ENCODE data around the gene LRRC3.

The LRRC3 gene

GRCh38 chr21:44440241-44441040 is 14.9 kb upstream of the LRRC3 start:
- no peak for DNase-seq

GRCh38 chr21:44441041-44441400 is 14.3 kb upstream of the LRRC3 start:
- no peak for DNase-seq

- no peak for DNase-seq
These were observed 13.6 kb upstream of the LRRC3 start for GRCh38 chr21:44441581-44442265.

GRCh38 chr21:44442266-44443125 is 12.8 kb upstream of the LRRC3 start:
- DNase-seq, result no peak

GRCh38 chr21:44443291-44443890 is 11.9 kb upstream of the LRRC3 start:
- no peak for DNase-seq

- DNase-seq, result no peak
These were observed 11.4 kb upstream of the LRRC3 start for GRCh38 chr21:44443891-44444285.

- DNase-seq, result no peak
These were observed 10.9 kb upstream of the LRRC3 start for GRCh38 chr21:44444286-44444931.

- DNase-seq, result no peak
These were observed 10.0 kb upstream of the LRRC3 start for GRCh38 chr21:44445145-44445812.

GRCh38 chr21:44448651-44449131 is 6.6 kb upstream of the LRRC3 start:
- DNase-seq, result no peak

GRCh38 chr21:44449473-44450363 is 5.6 kb upstream of the LRRC3 start:
- DNase-seq, result no peak

GRCh38 chr21:44450402-44450801 is 4.9 kb upstream of the LRRC3 start:
- no peak for DNase-seq

GRCh38 chr21:44450999-44451398 is 4.3 kb upstream of the LRRC3 start:
- no peak for DNase-seq

- DNase-seq, result no peak
These were observed 2.2 kb upstream of the LRRC3 start for GRCh38 chr21:44453120-44453519.

GRCh38 chr21:44454058-44454457 is 1.3 kb upstream of the LRRC3 start:
- DNase-seq, result no peak

GRCh38 chr21:44455524-44456213 is 359 bp downstream of the LRRC3 start:
- DNase-seq, result peak; percentile 19

- no peak for DNase-seq
These were observed 1.1 kb downstream of the LRRC3 start for GRCh38 chr21:44456214-44456914.

- no peak for DNase-seq
These were observed 1.8 kb downstream of the LRRC3 start for GRCh38 chr21:44456915-44457736.

- no peak for DNase-seq
These were observed 3.8 kb downstream of the LRRC3 start for GRCh38 chr21:44458971-44459711.

Data from NCI-H2171 (cell line).